Measurements from ENCODE around the gene HECTD3. TPM values are rescaled to one million over a fixed set of nuclear protein-coding genes. Genes with fewer than 3 reads are reported as not detected.
"Not testable (repeated sequence)": the region's sequence is repeated elsewhere in the genome, so short reads cannot be mapped to it uniquely, and the experiment has no call there.

Gene HECTD3
- total and polyA plus RNA-seq, 2 donors from 2014 or later = 27.5 to 42.1 TPM

DNA sequence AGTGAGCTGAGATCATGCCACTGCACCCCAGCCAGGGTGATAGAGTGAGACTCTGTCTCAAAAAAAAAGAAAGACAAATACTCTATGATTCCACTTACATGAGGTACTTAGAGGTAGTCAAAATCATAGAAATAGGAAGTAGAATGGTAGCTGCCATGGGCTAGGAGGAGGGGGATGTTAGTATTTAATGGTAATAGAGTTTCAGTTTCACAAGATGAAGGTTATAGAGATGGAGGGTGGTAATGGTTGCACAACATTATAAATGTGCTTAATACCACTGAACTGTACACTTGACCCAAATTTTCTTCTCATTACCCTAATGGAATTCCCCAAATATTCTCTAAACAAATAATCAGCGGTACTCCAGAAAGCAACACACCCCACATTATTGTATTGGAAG, 37.5 kb downstream of the HECTD3 start:
- no peak overlapping the region for H3K27ac ChIP-seq (ENCODE audit: low read depth in 2 of 2, low read length in 2 of 2)
- TF ChIP-seq, protein P1, sequence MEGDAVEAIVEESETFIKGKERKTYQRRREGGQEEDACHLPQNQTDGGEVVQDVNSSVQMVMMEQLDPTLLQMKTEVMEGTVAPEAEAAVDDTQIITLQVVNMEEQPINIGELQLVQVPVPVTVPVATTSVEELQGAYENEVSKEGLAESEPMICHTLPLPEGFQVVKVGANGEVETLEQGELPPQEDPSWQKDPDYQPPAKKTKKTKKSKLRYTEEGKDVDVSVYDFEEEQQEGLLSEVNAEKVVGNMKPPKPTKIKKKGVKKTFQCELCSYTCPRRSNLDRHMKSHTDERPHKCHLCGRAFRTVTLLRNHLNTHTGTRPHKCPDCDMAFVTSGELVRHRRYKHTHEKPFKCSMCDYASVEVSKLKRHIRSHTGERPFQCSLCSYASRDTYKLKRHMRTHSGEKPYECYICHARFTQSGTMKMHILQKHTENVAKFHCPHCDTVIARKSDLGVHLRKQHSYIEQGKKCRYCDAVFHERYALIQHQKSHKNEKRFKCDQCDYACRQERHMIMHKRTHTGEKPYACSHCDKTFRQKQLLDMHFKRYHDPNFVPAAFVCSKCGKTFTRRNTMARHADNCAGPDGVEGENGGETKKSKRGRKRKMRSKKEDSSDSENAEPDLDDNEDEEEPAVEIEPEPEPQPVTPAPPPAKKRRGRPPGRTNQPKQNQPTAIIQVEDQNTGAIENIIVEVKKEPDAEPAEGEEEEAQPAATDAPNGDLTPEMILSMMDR (IDR thresholded peaks at IDR 0.05; ENCODE audit: borderline replicate concordance, extremely low read depth, insufficient read depth) = no peak
- H3K36me3 ChIP-seq (ENCODE audit: control insufficient read depth in 2 of 3, insufficient read depth in 3 of 3, low read length in 3 of 3) = peaks cover 3 to 18% (median 9%) of the 10 kb centered on the region in 3 donors
- H3K9me3 ChIP-seq (ENCODE audit: control insufficient read depth in 2 of 3, insufficient read depth in 1 of 3, low read length in 3 of 3) = no peaks in the 10 kb centered on the region
- no peak for DNase-seq
- H3K9ac ChIP-seq (ENCODE audit: low read length in 3 of 3) = no peak overlapping the region
- FAIRE-seq = no peak
- no peak overlapping the region for H3K4me3 ChIP-seq (ENCODE audit: low read length in 3 of 3)
- no peaks in the 10 kb centered on the region for H3K27me3 ChIP-seq (ENCODE audit: control insufficient read depth, insufficient read depth, low read length)
- intact Hi-C loops (cut with DNase I) = no loop called here
- H3K4me1 ChIP-seq (ENCODE audit: control insufficient read depth in 2 of 3, insufficient read depth in 2 of 3, low read depth in 1 of 3, low read length in 3 of 3) = no peaks in the 10 kb centered on the region

DNA sequence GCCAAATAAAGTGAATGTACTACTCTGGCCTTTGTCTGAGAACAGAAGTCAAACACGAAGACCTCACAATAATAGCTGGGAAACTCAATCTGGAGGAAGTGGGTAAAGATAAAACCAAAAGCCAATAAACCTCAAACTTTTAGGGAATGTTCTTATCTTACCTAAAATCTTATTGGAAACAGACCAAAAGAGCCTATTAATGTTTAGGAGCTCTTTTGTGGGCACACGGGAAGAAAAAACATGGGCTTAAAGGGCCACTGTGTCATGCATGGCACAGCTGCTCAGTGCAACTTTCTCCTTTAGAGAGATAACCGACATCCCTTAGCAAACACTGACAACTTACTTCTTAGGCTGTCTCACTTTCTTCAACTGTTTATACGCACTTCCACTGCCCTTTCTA, 40.8 kb downstream of the HECTD3 start:
- no peak overlapping the region for H3K4me3 ChIP-seq (ENCODE audit: low read length in 3 of 3)
- intact Hi-C loops (cut with DNase I) = no loop called here
- no peaks in the 10 kb centered on the region for H3K4me1 ChIP-seq (ENCODE audit: control insufficient read depth in 2 of 3, insufficient read depth in 2 of 3, low read depth in 1 of 3, low read length in 3 of 3)
- FAIRE-seq = no peak
- H3K27me3 ChIP-seq (ENCODE audit: control insufficient read depth, insufficient read depth, low read length) = no peaks in the 10 kb centered on the region
- peaks cover 0 to 3% (median under 1%) of the 10 kb centered on the region in 3 donors for H3K36me3 ChIP-seq (ENCODE audit: control insufficient read depth in 2 of 3, insufficient read depth in 3 of 3, low read length in 3 of 3)
- H3K27ac ChIP-seq (ENCODE audit: low read depth in 2 of 2, low read length in 2 of 2) = no peak overlapping the region
- no peaks in the 10 kb centered on the region for H3K9me3 ChIP-seq (ENCODE audit: control insufficient read depth in 2 of 3, insufficient read depth in 1 of 3, low read length in 3 of 3)
- DNase-seq = no peak
- TF ChIP-seq, protein P1 (IDR thresholded peaks at IDR 0.05; ENCODE audit: borderline replicate concordance, extremely low read depth, insufficient read depth) = no peak
- no peak overlapping the region for H3K9ac ChIP-seq (ENCODE audit: low read length in 3 of 3)

DNA sequence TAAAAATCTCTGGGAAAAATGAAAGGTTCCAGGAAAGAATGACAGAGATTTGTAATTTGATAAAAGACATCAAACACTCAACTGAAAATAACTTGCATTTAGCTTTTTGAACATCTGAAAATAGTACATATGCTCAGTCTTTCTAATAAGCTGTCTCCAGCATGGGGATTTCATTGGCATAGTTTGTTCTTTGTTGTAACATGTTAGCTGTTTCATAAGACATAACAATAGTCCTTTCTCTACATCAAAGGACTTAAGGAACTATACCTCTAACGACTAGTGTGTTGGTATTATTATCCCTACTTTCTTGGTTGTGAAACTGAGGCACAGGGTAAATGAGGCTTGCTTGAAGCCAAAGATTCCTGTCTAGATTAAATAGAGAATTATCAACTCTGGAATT, 46.7 kb downstream of the HECTD3 start:
- H3K27ac ChIP-seq (ENCODE audit: low read depth in 2 of 2, low read length in 2 of 2) = no peak overlapping the region
- H3K9ac ChIP-seq (ENCODE audit: low read length in 3 of 3) = no peak overlapping the region
- no peaks in the 10 kb centered on the region for H3K36me3 ChIP-seq (ENCODE audit: control insufficient read depth in 2 of 3, insufficient read depth in 3 of 3, low read length in 3 of 3)
- H3K4me1 ChIP-seq (ENCODE audit: control insufficient read depth in 2 of 3, insufficient read depth in 2 of 3, low read depth in 1 of 3, low read length in 3 of 3) = no peaks in the 10 kb centered on the region
- H3K9me3 ChIP-seq (ENCODE audit: control insufficient read depth in 2 of 3, insufficient read depth in 1 of 3, low read length in 3 of 3) = no peaks in the 10 kb centered on the region
- no peak for DNase-seq
- intact Hi-C loops (cut with DNase I) = no loop called here
- no peak for FAIRE-seq
- H3K27me3 ChIP-seq (ENCODE audit: control insufficient read depth, insufficient read depth, low read length) = no peaks in the 10 kb centered on the region
- H3K4me3 ChIP-seq (ENCODE audit: low read length in 3 of 3) = no peak overlapping the region
- TF ChIP-seq, protein P1 (IDR thresholded peaks at IDR 0.05; ENCODE audit: borderline replicate concordance, extremely low read depth, insufficient read depth) = no peak

DNA sequence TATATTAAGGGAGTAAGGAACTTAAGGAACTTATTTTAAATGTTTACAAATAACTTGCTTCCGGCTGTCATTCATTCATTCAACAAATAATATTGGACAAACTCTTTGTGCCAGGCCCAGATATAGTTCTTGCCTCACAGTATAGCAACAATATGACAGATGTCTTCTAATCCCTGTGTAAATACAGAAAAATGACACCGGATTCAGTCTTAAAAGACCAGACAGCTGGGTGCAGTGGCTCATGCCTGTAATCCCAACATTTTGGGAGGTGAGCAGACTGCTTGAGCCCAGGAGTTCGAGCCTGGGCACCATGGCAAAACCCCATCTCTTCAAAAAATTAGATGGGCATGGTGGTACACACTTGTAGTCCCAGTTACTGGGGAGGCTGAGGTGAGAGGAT, 48.4 kb downstream of the HECTD3 start:
- no peaks in the 10 kb centered on the region for H3K9me3 ChIP-seq (ENCODE audit: control insufficient read depth in 2 of 3, insufficient read depth in 1 of 3, low read length in 3 of 3)
- H3K4me1 ChIP-seq (ENCODE audit: control insufficient read depth in 2 of 3, insufficient read depth in 2 of 3, low read depth in 1 of 3, low read length in 3 of 3) = no peaks in the 10 kb centered on the region
- intact Hi-C loops (cut with DNase I) = no loop called here
- H3K36me3 ChIP-seq (ENCODE audit: control insufficient read depth in 2 of 3, insufficient read depth in 3 of 3, low read length in 3 of 3) = peaks cover 0 to 5% (median 0%) of the 10 kb centered on the region in 3 donors
- no peak overlapping the region for H3K4me3 ChIP-seq (ENCODE audit: low read length in 3 of 3)
- H3K9ac ChIP-seq (ENCODE audit: low read length in 3 of 3) = no peak overlapping the region
- DNase-seq (no peak), FAIRE-seq (no peak)
- TF ChIP-seq, protein P1 (IDR thresholded peaks at IDR 0.05; ENCODE audit: borderline replicate concordance, extremely low read depth, insufficient read depth) = no peak
- H3K27me3 ChIP-seq (ENCODE audit: control insufficient read depth, insufficient read depth, low read length) = no peaks in the 10 kb centered on the region
- no peak overlapping the region for H3K27ac ChIP-seq (ENCODE audit: low read depth in 2 of 2, low read length in 2 of 2)

DNA sequence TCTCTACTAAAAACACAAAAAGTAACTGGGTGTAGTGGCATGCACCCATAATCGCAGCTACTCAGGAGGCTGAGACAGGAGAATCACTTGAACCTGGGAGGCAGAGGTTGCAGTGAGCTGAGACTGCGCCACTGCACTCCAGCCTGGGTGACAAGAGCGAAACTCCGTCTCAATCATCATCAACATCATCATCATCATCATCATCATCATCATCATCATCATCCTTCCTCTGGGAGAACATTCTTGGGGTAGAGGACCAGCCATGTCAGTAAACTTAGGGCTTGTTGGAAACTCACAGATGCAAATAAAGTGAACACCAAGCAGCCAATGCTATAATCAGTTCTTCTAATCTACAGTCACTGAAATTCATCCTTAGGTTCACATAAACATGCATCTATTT, 49.1 kb downstream of the HECTD3 start:
- H3K27me3 ChIP-seq (ENCODE audit: control insufficient read depth, insufficient read depth, low read length); FAIRE-seq; intact Hi-C loops (cut with DNase I); H3K9ac ChIP-seq (ENCODE audit: low read length in 3 of 3); H3K27ac ChIP-seq (ENCODE audit: low read depth in 2 of 2, low read length in 2 of 2); H3K36me3 ChIP-seq (ENCODE audit: control insufficient read depth in 2 of 3, insufficient read depth in 3 of 3, low read length in 3 of 3); H3K4me3 ChIP-seq (ENCODE audit: low read length in 3 of 3); H3K9me3 ChIP-seq (ENCODE audit: control insufficient read depth in 2 of 3, insufficient read depth in 1 of 3, low read length in 3 of 3); H3K4me1 ChIP-seq (ENCODE audit: control insufficient read depth in 2 of 3, insufficient read depth in 2 of 3, low read depth in 1 of 3, low read length in 3 of 3); DNase-seq: not testable (repeated sequence)

DNA sequence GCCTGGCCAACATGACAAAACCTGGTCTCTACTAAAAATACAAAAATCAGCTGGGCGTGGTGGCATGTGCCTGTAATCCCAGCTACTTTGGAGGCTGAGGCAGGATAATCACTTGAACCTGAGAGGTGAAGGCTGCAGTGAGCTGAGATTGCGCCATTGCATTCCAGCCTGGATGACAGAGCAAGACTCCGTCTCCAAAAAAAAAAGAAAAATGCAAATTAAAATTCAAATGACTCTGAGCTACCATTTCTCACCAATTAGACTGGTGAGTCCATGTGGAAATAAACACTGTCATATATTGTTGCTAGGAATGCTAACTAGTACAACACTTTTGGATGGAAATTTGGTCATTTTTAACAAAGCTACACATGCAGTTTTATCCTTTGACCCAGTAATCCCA, 53.6 kb downstream of the HECTD3 start:
- H3K4me1 ChIP-seq (ENCODE audit: control insufficient read depth in 2 of 3, insufficient read depth in 2 of 3, low read depth in 1 of 3, low read length in 3 of 3); DNase-seq; H3K27me3 ChIP-seq (ENCODE audit: control insufficient read depth, insufficient read depth, low read length); H3K9ac ChIP-seq (ENCODE audit: low read length in 3 of 3); intact Hi-C loops (cut with DNase I); H3K4me3 ChIP-seq (ENCODE audit: low read length in 3 of 3); FAIRE-seq; H3K36me3 ChIP-seq (ENCODE audit: control insufficient read depth in 2 of 3, insufficient read depth in 3 of 3, low read length in 3 of 3); H3K9me3 ChIP-seq (ENCODE audit: control insufficient read depth in 2 of 3, insufficient read depth in 1 of 3, low read length in 3 of 3); H3K27ac ChIP-seq (ENCODE audit: low read depth in 2 of 2, low read length in 2 of 2): not testable (repeated sequence)
